WTC11 (cell line): ENCODE data around the gene RANGRF.

Source experiments
- CBFB ChIP-seq: sonication (generic); formaldehyde crosslinking; IDR thresholded peaks from 2 replicates; pipeline ENCODE4 v1.8.1; 2022; ENCODE audit warnings: mild to moderate bottlenecking, low read depth, missing genetic modification reagents
- NR3C1 ChIP-seq: sonication (generic); formaldehyde crosslinking; conservative IDR thresholded peaks from 2 replicates; pipeline ENCODE4 v1.8.1; 2023; ENCODE audit warnings: low read depth, mild to moderate bottlenecking, missing genetic modification reagents
- TEAD4 ChIP-seq: sonication (generic); formaldehyde crosslinking; IDR thresholded peaks from 2 replicates; pipeline ENCODE4 v1.8.0; 2022; ENCODE audit warnings: mild to moderate bottlenecking, missing genetic modification reagents
- ZNF423 ChIP-seq: fragments of 250-450 bp; sonication (Bioruptor Pico); IDR thresholded peaks from 2 replicates; pipeline ENCODE4 v2.1.2; 2022; ENCODE audit warnings: mild to moderate bottlenecking, moderate library complexity
- TF ChIP-seq, protein P1 (sequence below): fragments of 200-600 bp; IDR thresholded peaks from 2 replicates; pipeline ENCODE4 v1.8.0; 2022; ENCODE audit warnings: antibody characterized with exemption
- TF ChIP-seq, protein P2 (sequence below): sonication (generic); formaldehyde crosslinking; IDR thresholded peaks from 2 replicates; pipeline ENCODE4 v1.8.0; 2022; ENCODE audit warnings: mild to moderate bottlenecking, missing genetic modification reagents
- TF ChIP-seq, protein P3 (sequence below): sonication (generic); formaldehyde crosslinking; IDR thresholded peaks from 2 replicates; pipeline ENCODE4 v1.8.1; 2022; ENCODE audit warnings: low read depth, missing genetic modification reagents, borderline replicate concordance
- TF ChIP-seq, protein P4 (sequence below): sonication (generic); formaldehyde crosslinking; conservative IDR thresholded peaks from 2 replicates; pipeline ENCODE4 v1.8.1; 2022; ENCODE audit warnings: mild to moderate bottlenecking, missing genetic modification reagents
- TF ChIP-seq, protein P5 (sequence below): sonication (generic); formaldehyde crosslinking; IDR thresholded peaks from 2 replicates; pipeline ENCODE4 v1.8.1; 2023; ENCODE audit warnings: mild to moderate bottlenecking, moderate library complexity, missing genetic modification reagents
- TF ChIP-seq, protein P6 (sequence below): sonication (generic); formaldehyde crosslinking; IDR thresholded peaks from 2 replicates; pipeline ENCODE4 v1.8.1; 2022; ENCODE audit warnings: mild to moderate bottlenecking, missing genetic modification reagents, moderate library complexity, borderline replicate concordance

DNA sequence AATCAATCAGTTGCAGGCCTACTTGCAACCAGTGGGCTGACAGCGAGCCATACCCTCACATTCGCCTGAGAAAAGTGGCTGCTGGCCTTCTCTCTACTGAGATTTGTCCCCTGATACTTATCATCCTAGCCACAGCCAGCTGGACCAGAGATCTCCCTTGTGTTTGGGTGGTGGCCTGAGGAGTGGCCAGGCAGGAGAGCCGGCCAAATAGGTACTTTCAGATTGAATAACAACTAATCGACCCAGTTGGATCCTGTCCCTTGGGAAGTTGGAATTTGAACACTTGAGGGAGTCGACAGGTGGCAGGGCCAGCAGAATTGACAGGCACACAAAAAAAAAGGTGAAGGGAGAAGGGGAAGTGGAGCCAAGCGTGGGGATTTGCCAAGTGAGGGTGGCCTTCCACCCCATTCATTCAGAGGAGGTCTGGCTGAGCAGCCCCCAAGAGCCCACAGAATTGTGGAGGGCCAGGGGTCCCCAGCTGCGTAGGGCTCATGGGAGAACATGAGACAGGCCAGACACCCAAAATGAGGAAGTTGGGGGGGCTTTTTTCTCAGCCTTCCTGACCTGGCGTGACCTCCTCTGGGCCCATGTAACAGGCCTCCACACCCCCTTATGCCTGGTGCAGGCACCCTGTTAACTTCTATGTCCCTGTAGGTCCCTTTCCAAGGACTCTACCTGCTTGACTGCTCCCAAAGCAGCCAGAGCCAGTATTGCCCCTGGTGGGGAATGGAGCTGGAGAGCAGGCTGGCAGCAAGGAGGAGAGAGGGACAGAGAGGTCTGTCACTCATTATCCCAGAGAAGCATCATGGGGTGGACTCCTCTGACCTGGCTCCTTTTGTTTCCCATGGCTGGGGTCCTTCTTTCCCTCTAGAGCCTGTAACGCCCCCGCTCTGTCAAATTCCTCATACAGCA, 2.9 kb upstream of the RANGRF start:
- TF ChIP-seq NR3C1 (CRISPR knock-in tag) (no peak), ZNF423 (CRISPR knock-in tag) (no peak), CBFB (no peak), TEAD4 (CRISPR knock-in tag) (no peak)
- TF ChIP-seq, protein P1, sequence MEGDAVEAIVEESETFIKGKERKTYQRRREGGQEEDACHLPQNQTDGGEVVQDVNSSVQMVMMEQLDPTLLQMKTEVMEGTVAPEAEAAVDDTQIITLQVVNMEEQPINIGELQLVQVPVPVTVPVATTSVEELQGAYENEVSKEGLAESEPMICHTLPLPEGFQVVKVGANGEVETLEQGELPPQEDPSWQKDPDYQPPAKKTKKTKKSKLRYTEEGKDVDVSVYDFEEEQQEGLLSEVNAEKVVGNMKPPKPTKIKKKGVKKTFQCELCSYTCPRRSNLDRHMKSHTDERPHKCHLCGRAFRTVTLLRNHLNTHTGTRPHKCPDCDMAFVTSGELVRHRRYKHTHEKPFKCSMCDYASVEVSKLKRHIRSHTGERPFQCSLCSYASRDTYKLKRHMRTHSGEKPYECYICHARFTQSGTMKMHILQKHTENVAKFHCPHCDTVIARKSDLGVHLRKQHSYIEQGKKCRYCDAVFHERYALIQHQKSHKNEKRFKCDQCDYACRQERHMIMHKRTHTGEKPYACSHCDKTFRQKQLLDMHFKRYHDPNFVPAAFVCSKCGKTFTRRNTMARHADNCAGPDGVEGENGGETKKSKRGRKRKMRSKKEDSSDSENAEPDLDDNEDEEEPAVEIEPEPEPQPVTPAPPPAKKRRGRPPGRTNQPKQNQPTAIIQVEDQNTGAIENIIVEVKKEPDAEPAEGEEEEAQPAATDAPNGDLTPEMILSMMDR: no peak
- TF ChIP-seq, protein P2, sequence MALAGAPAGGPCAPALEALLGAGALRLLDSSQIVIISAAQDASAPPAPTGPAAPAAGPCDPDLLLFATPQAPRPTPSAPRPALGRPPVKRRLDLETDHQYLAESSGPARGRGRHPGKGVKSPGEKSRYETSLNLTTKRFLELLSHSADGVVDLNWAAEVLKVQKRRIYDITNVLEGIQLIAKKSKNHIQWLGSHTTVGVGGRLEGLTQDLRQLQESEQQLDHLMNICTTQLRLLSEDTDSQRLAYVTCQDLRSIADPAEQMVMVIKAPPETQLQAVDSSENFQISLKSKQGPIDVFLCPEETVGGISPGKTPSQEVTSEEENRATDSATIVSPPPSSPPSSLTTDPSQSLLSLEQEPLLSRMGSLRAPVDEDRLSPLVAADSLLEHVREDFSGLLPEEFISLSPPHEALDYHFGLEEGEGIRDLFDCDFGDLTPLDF (CRISPR knock-in tag): no peak
- TF ChIP-seq, protein P3, sequence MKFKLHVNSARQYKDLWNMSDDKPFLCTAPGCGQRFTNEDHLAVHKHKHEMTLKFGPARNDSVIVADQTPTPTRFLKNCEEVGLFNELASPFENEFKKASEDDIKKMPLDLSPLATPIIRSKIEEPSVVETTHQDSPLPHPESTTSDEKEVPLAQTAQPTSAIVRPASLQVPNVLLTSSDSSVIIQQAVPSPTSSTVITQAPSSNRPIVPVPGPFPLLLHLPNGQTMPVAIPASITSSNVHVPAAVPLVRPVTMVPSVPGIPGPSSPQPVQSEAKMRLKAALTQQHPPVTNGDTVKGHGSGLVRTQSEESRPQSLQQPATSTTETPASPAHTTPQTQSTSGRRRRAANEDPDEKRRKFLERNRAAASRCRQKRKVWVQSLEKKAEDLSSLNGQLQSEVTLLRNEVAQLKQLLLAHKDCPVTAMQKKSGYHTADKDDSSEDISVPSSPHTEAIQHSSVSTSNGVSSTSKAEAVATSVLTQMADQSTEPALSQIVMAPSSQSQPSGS (CRISPR knock-in tag): no peak
- TF ChIP-seq, protein P4, sequence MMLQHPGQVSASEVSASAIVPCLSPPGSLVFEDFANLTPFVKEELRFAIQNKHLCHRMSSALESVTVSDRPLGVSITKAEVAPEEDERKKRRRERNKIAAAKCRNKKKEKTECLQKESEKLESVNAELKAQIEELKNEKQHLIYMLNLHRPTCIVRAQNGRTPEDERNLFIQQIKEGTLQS (CRISPR knock-in tag): no peak
- TF ChIP-seq, protein P5, sequence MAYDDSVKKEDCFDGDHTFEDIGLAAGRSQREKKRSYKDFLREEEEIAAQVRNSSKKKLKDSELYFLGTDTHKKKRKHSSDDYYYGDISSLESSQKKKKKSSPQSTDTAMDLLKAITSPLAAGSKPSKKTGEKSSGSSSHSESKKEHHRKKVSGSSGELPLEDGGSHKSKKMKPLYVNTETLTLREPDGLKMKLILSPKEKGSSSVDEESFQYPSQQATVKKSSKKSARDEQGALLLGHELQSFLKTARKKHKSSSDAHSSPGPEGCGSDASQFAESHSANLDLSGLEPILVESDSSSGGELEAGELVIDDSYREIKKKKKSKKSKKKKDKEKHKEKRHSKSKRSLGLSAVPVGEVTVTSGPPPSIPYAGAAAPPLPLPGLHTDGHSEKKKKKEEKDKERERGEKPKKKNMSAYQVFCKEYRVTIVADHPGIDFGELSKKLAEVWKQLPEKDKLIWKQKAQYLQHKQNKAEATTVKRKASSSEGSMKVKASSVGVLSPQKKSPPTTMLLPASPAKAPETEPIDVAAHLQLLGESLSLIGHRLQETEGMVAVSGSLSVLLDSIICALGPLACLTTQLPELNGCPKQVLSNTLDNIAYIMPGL (CRISPR knock-in tag): no peak
- TF ChIP-seq, protein P6, sequence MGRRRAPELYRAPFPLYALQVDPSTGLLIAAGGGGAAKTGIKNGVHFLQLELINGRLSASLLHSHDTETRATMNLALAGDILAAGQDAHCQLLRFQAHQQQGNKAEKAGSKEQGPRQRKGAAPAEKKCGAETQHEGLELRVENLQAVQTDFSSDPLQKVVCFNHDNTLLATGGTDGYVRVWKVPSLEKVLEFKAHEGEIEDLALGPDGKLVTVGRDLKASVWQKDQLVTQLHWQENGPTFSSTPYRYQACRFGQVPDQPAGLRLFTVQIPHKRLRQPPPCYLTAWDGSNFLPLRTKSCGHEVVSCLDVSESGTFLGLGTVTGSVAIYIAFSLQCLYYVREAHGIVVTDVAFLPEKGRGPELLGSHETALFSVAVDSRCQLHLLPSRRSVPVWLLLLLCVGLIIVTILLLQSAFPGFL: no peak
